ENCODE results near the gene DDX3X.

- no peak for TF ChIP-seq CTCF (conservative IDR thresholded peaks at IDR 0.05; ENCODE audit: low read depth in 2 of 2)
- TF ChIP-seq STAT1 (IDR thresholded peaks at IDR 0.05; ENCODE audit: unreplicated experiment): no peak
Measured at GRCh38 chrX:41339148-41339547, 5.2 kb downstream of the DDX3X start.

Data from GM23338 (cell line).